PC-9 (cell line): Measurements from ENCODE around the gene DOCK1.

Experiments
- CTCF ChIP-seq: fragments of 200-600 bp; sonication (generic); conservative IDR thresholded peaks from 2 replicates; pipeline ENCODE4 v1.6.1; 2017; ENCODE audit warnings: mixed run types, antibody characterized with exemption, mild to moderate bottlenecking, moderate library complexity
- EZH2 ChIP-seq: fragments of 200-600 bp; sonication (generic); IDR thresholded peaks from 2 replicates; pipeline ENCODE4 v1.8.0; 2017; ENCODE audit warnings: antibody characterized with exemption, low read depth

GRCh38 chr10:127094984-127095383 lies 189.8 kb downstream of the DOCK1 start:
- TF ChIP-seq CTCF (no peak), EZH2 (no peak)
